K562 (cell line): ENCODE results near the gene WDFY2. TPM values are rescaled to one million over a fixed set of nuclear protein-coding genes. Genes with fewer than 3 reads are reported as not detected.
A peak's percentile ranks its signal among the peaks of the same experiment; 100 is the strongest.

ENCODE experiments used
- ATAC-seq: fragments of 200-7000 bp; cut with Tn5 transposase; 3 replicates; pipeline ENCODE4 v1.9.1; 2020; ENCODE audit warnings: moderate library complexity
- BruUV-seq: library from RNA; stranded (reverse); fragments of 400-500 nt; replicated peaks from 2 replicates; lab custom pipeline; 2021; lab: Mats Ljungman, UMichigan
- CTCF ChIA-PET: fragments of 300-600 bp; formaldehyde crosslinking; extraction: SDS; loops from one replicate; lab custom pipeline; 2021; ENCODE audit warnings: low intra/inter-chr PET ratio; lab: Yijun Ruan, JAX
- POLR2A ChIA-PET: fragments of 300-600, 350-650 bp; sonication (Branson Sonifier 250); formaldehyde crosslinking; extraction: SDS; loops from one replicate; lab custom pipeline; 2021; ENCODE audit warnings: antibody characterized with exemption, inconsistent platforms; lab: Yijun Ruan, JAX
- DNase-seq, 4 experiments: peaks; one replicate each; pipeline versions ENCODE4 v3.0.0 to v3.0.0-alpha.2; 2011 to 2018; ENCODE audit warnings: low spot score in 3 of 4, mixed read lengths in 3 of 4; ENCODE audit errors: extremely low read depth in 1 of 4
- FAIRE-seq: peaks from 2 replicates; lab custom pipeline; 2011; peaks lifted over from hg19 to GRCh38; lab: Jason Lieb, UNC
- H2AFZ ChIP-seq: 2 replicates; pipeline ENCODE4 v1.6.0; 2011; ENCODE audit warnings: low read depth, low read length, control low read depth, inconsistent platforms
- H3K27ac ChIP-seq: fragments of 200-600 bp; 3 replicates; pipeline ENCODE4 v1.8.0; 2011; ENCODE audit warnings: low read depth, mild to moderate bottlenecking, control low read depth, inconsistent platforms, low read length, moderate library complexity, mixed read lengths; ENCODE audit errors: extremely low read depth
- H3K27me3 ChIP-seq, 2 experiments: fragments of 300-600 bp in 1 of 2; 2 replicates in 1 of 2; 3 replicates in 1 of 2; pipeline versions ENCODE4 v1.6.0 to v1.8.0; 2011; ENCODE audit warnings: inconsistent platforms in 2 of 2, low read length in 2 of 2, mild to moderate bottlenecking in 1 of 2, mixed read lengths in 1 of 2, moderate library complexity in 1 of 2; ENCODE audit not compliant: control insufficient read depth in 2 of 2, insufficient read depth in 2 of 2
- H3K36me3 ChIP-seq: fragments of 300-600 bp; 3 replicates; pipeline ENCODE4 v1.8.0; 2011; ENCODE audit warnings: mild to moderate bottlenecking, low read length, inconsistent platforms; ENCODE audit not compliant: control insufficient read depth, insufficient read depth
- H3K4me1 ChIP-seq, 2 experiments: fragments of 200-600 bp in 1 of 2; replicated peaks in 1 of 2; 2 replicates in 1 of 2; 3 replicates in 1 of 2; pipeline versions ENCODE4 v1.5.1 to v1.8.0; 2011; ENCODE audit warnings: inconsistent platforms in 2 of 2, low read length in 2 of 2, mild to moderate bottlenecking in 1 of 2, mixed read lengths in 1 of 2, moderate library complexity in 1 of 2; ENCODE audit not compliant: control insufficient read depth in 2 of 2, insufficient read depth in 2 of 2
- H3K4me2 ChIP-seq: 2 replicates; pipeline ENCODE4 v1.6.1; 2011; ENCODE audit warnings: low read length, control low read depth, inconsistent platforms, mixed read lengths; ENCODE audit not compliant: insufficient read depth
- H3K4me3 ChIP-seq: fragments of 200-600 bp; sonication (generic), shearing (Covaris generic); 2 replicates; pipeline ENCODE4 v1.5.1; 2016; ENCODE audit warnings: control low read depth, inconsistent platforms
- H3K79me2 ChIP-seq: fragments of 200-600 bp; 3 replicates; pipeline ENCODE4 v1.8.0; 2011; ENCODE audit warnings: low read length, inconsistent platforms; ENCODE audit not compliant: control insufficient read depth, insufficient read depth
- H3K9ac ChIP-seq, 2 experiments: 2 replicates each; pipeline versions ENCODE4 v1.6.0 to v1.6.1; 2011; ENCODE audit warnings: low read depth in 2 of 2, low read length in 2 of 2, control low read depth in 1 of 2, inconsistent platforms in 1 of 2, mild to moderate bottlenecking in 1 of 2, mixed read lengths in 1 of 2; ENCODE audit not compliant: insufficient read depth in 1 of 2
- H3K9me1 ChIP-seq: one replicate; pipeline ENCODE4 v1.6.0; 2011; ENCODE audit warnings: inconsistent platforms, mild to moderate bottlenecking, low read length, moderate library complexity; ENCODE audit not compliant: control insufficient read depth, insufficient read depth
- H3K9me3 ChIP-seq: replicated peaks from 2 replicates; pipeline ENCODE4 v1.5.1; 2011; ENCODE audit warnings: low read depth, low read length, inconsistent platforms; ENCODE audit not compliant: control insufficient read depth, insufficient read depth
- H4K20me1 ChIP-seq: replicated peaks from 2 replicates; pipeline ENCODE4 v1.6.1; 2011; ENCODE audit warnings: low read length, inconsistent platforms, mixed read lengths; ENCODE audit not compliant: control insufficient read depth, insufficient read depth
- HMBOX1 ChIP-seq: sonication (generic); IDR thresholded peaks from 2 replicates; pipeline ENCODE4 v1.6.1; 2016
- MCM2 ChIP-seq: fragments of 450-650 bp; IDR thresholded peaks from 2 replicates; pipeline ENCODE4 v1.6.1; 2017; ENCODE audit warnings: low read depth, mild to moderate bottlenecking
- PBX2 ChIP-seq, 2 experiments: IDR thresholded peaks in 1 of 2; conservative IDR thresholded peaks in 1 of 2; 2 replicates each; pipeline ENCODE4 v1.6.1; 2016; ENCODE audit warnings: low read depth in 2 of 2, mild to moderate bottlenecking in 1 of 2, missing compliant biosample characterization in 1 of 2, missing genetic modification characterization in 1 of 2, moderate library complexity in 1 of 2
- WGBS: fragments of 100-300 bp; shearing (Covaris generic); methylation state at CpG from one replicate; pipeline ENCODE4 v1.1.6; 2016; ENCODE audit warnings: low coverage, mixed read lengths; ENCODE audit not compliant: insufficient coverage; ENCODE audit errors: missing lambda C conversion rate; 5-methylcytosine and 5-hydroxymethylcytosine counted together
- in situ Hi-C: fragments of 300-500 bp; cut with MboI; formaldehyde crosslinking; loops from 4 replicates; pipeline ENCODE4 v1.15.0; 2018; ENCODE audit warnings: inconsistent platforms, mixed read lengths
- intact Hi-C: fragments of 100-400 bp; cut with micrococcal nuclease; formaldehyde crosslinking; loops from 2 replicates; pipeline ENCODE4 v1.14.2; 2022
- polyA plus RNA-seq, 8 experiments: library from polyadenylated mRNA; depleted of rRNA in 4 of 8; stranded (reverse) in 5 of 8; unstranded in 3 of 8; fragments of >200 nt; fragmentation: Nextera tagmentation in 2 of 8; fragmentation: Illumina TruSeq in 1 of 8; extraction: Ambion mirVana in 2 of 8; extraction: Trizol in 1 of 8; gene quantifications; 2 replicates each; pipeline versions ENCODE4 v1.2.1 to v1.2.3, GENCODE V29; 2011 to 2014; ENCODE audit warnings: inconsistent platforms in 1 of 8, missing spikeins in 1 of 8
- total RNA-seq, 7 experiments: library from RNA; depleted of rRNA in 6 of 7; stranded (reverse); fragments of >200 nt in 6 of 7; fragmentation: Illumina TruSeq in 2 of 7; extraction: Trizol in 2 of 7; gene quantifications; 2 replicates each; pipeline versions ENCODE4 v1.2.1 to v1.2.3, GENCODE V29; 2011 to 2021; ENCODE audit warnings: low replicate concordance in 1 of 7

The WDFY2 gene
- total and polyA plus RNA-seq, 9 of the 15 experiments (the other 6 are each of a cell fraction or from before 2014, with no cell fraction given): 0.66 to 6.4 (median 4.4) TPM

GRCh38 chr13:51577690-51578089, 6.6 kb upstream of the WDFY2 start:
- 0 out of 2 replicates have a peak overlapping the region, but pooled peaks have one; percentile 5 for H2AFZ ChIP-seq
- CTCF ChIA-PET: no interaction called here
- no peak overlapping the region for H3K9ac ChIP-seq
- no peaks in the 10 kb centered on the region for H3K36me3 ChIP-seq
- no peak for DNase-seq
- no peaks in the 10 kb centered on the region for H3K27me3 ChIP-seq
- no peak overlapping the region for H3K4me3 ChIP-seq
- in situ Hi-C loops: no loop called here
- TF ChIP-seq HMBOX1 (no peak), PBX2 (CRISPR knock-in tag; IDR thresholded peaks at IDR 0.05; ENCODE audit: low read depth) (no peak), PBX2 (tag; conservative IDR thresholded peaks at IDR 0.05; ENCODE audit: low read depth) (no peak; the same call in 1 of the 2 replicates), MCM2 (no peak)
- no peak for FAIRE-seq
- H3K4me2 ChIP-seq: no peak overlapping the region
- ATAC-seq: no peak
- no peaks in the 10 kb centered on the region for H3K79me2 ChIP-seq
- peaks cover 0 to 1% of the 10 kb centered on the region in 2 experiments; a peak in 2 of 5 replicates for H3K4me1 ChIP-seq
- intact Hi-C loops: no loop called here
- no peak overlapping the region for H3K27ac ChIP-seq
- H3K9me3 ChIP-seq: no peaks in the 10 kb centered on the region
- no peaks in the 10 kb centered on the region for H4K20me1 ChIP-seq
- POLR2A ChIA-PET: no interaction called here
- H3K9me1 ChIP-seq: no peaks in the 10 kb centered on the region
- no TSS peak for BruUV-seq
- 10% methylated on average over 4 of the region's 4 CpGs for WGBS
